Stimulated activated CD4-positive, alpha-beta T cell treated with anti-CD3 and anti-CD28 coated beads, Interleukin-2, amount 100 ng/mL, for 24 hours (primary cell): Measurements from ENCODE around the gene RLF.

Experiments
- DNase-seq, 2 donors: peaks; one replicate each; pipeline ENCODE4 v3.0.0-alpha.2; 2020

RLF gene

GRCh38 chr1:40244138-40244744, 83.1 kb downstream of the RLF start:
- DNase-seq: no peak

- DNase-seq: no peak
Measured at GRCh38 chr1:40245686-40246085, 84.5 kb downstream of the RLF start.

GRCh38 chr1:40247655-40248054, 86.5 kb downstream of the RLF start, which contains the start of gene TMCO2:
Gene TMCO2 (plus strand): TSS chr1:40247937. CDS start chr1:40247994, 57 bp downstream.
- no peak for DNase-seq

GRCh38 chr1:40248412-40248811, 87.2 kb downstream of the RLF start:
- no peak for DNase-seq

- DNase-seq: no peak
Measured at GRCh38 chr1:40251456-40251855, 90.3 kb downstream of the RLF start.

- DNase-seq: no peak
Measured at GRCh38 chr1:40252601-40253000, 91.4 kb downstream of the RLF start.

GRCh38 chr1:40255231-40255630, 94.0 kb downstream of the RLF start:
- DNase-seq: no peak

GRCh38 chr1:40256401-40257084, 95.4 kb downstream of the RLF start:
- DNase-seq: no peak

- no peak for DNase-seq
Measured at GRCh38 chr1:40257313-40257687, 96.1 kb downstream of the RLF start.

- DNase-seq: peak; percentile 93 to 96
Measured at GRCh38 chr1:40257688-40258444, 96.7 kb downstream of the RLF start, which contains the start of gene ZMPSTE24. Gene ZMPSTE24 (plus strand): TSS chr1:40258236. CDS start chr1:40258272, 36 bp downstream.

- DNase-seq: no peak
Measured at GRCh38 chr1:40258445-40258769, 97.2 kb downstream of the RLF start.

GRCh38 chr1:40264354-40264781, 103.2 kb downstream of the RLF start:
- peak in 1 of 2 donors; percentile 20 for DNase-seq

- DNase-seq: no peak
Measured at GRCh38 chr1:40265298-40265697, 104.1 kb downstream of the RLF start.

GRCh38 chr1:40265919-40266318, 104.7 kb downstream of the RLF start:
- no peak for DNase-seq

GRCh38 chr1:40266786-40267535, 105.8 kb downstream of the RLF start:
- DNase-seq: no peak

GRCh38 chr1:40267767-40268187, 106.6 kb downstream of the RLF start:
- DNase-seq: no peak

GRCh38 chr1:40268211-40268610, 107.0 kb downstream of the RLF start:
- no peak for DNase-seq

GRCh38 chr1:40270152-40270834, 109.1 kb downstream of the RLF start:
- DNase-seq: no peak

- no peak for DNase-seq
Measured at GRCh38 chr1:40272653-40273213, 111.5 kb downstream of the RLF start.

- no peak for DNase-seq
Measured at GRCh38 chr1:40273547-40274166, 112.5 kb downstream of the RLF start.

GRCh38 chr1:40274331-40274730, 113.1 kb downstream of the RLF start:
- no peak for DNase-seq

GRCh38 chr1:40276122-40276521, 114.9 kb downstream of the RLF start:
- no peak for DNase-seq
